K562 (cell line): ENCODE results near the gene PA2G4. TPM values are rescaled to one million over a fixed set of nuclear protein-coding genes. Genes with fewer than 3 reads are reported as not detected.
A peak's percentile ranks its signal among the peaks of the same experiment; 100 is the strongest.

ENCODE experiments used
- ETV6 ChIP-seq, 3 experiments: fragments of 150-350 bp in 1 of 3; sonication (generic) in 1 of 3; formaldehyde crosslinking in 1 of 3; IDR thresholded peaks; 2 replicates each; pipeline versions ENCODE4 v1.6.1 to v1.8.0; 2014 to 2022; ENCODE audit warnings: borderline replicate concordance in 2 of 3, low read depth in 2 of 3, antibody characterized with exemption in 1 of 3, low read length in 1 of 3, mild to moderate bottlenecking in 1 of 3, missing genetic modification reagents in 1 of 3
- EZH2 ChIP-seq: IDR thresholded peaks from 2 replicates; pipeline ENCODE4 v1.6.1; 2012; ENCODE audit warnings: low read depth, mild to moderate bottlenecking, inconsistent platforms, low read length, borderline replicate concordance
- KDM4B ChIP-seq, 2 experiments: fragments of 450-650 bp in 1 of 2; sonication (generic) in 1 of 2; IDR thresholded peaks; 2 replicates each; pipeline ENCODE4 v1.6.1; 2016 to 2017; ENCODE audit warnings: borderline replicate concordance in 2 of 2, antibody characterized with exemption in 1 of 2, low read depth in 1 of 2, mild to moderate bottlenecking in 1 of 2
- KDM5B ChIP-seq: fragments of 200-600 bp; sonication (generic); IDR thresholded peaks from 2 replicates; pipeline ENCODE4 v1.6.1; 2012; ENCODE audit warnings: low read depth, mild to moderate bottlenecking, moderate library complexity, low read length, control low read depth, inconsistent platforms; ENCODE audit not compliant: insufficient replicate concordance
- MAFG ChIP-seq: fragments of 450-650 bp; conservative IDR thresholded peaks from 2 replicates; pipeline ENCODE4 v1.6.1; 2016; ENCODE audit warnings: missing genetic modification characterization, missing compliant biosample characterization
- MBD1 ChIP-seq: fragments of 250-450 bp; sonication (Bioruptor Pico); IDR thresholded peaks from 2 replicates; pipeline ENCODE4 v1.8.0; 2022; ENCODE audit warnings: inconsistent platforms
- NFE2 ChIP-seq: IDR thresholded peaks from 2 replicates; pipeline ENCODE4 v1.6.1; 2014; ENCODE audit warnings: antibody characterized with exemption, low read depth
- NFE2L1 ChIP-seq: fragments of 450-650 bp; IDR thresholded peaks from 2 replicates; pipeline ENCODE4 v1.6.1; 2016; ENCODE audit warnings: missing genetic modification characterization, low read depth, mild to moderate bottlenecking, missing compliant biosample characterization, moderate library complexity, borderline replicate concordance
- NR1H2 ChIP-seq: sonication (generic); formaldehyde crosslinking; IDR thresholded peaks from 2 replicates; pipeline ENCODE4 v1.4.0; 2020; ENCODE audit warnings: mild to moderate bottlenecking, missing genetic modification reagents
- PCBP2 ChIP-seq: fragments of 200-400 bp; formaldehyde crosslinking; IDR thresholded peaks from 2 replicates; pipeline ENCODE4 v1.6.1; 2018; ENCODE audit warnings: low read length, low read depth, mild to moderate bottlenecking, moderate library complexity; ENCODE audit not compliant: poor library complexity, severe bottlenecking
- PHB2 ChIP-seq: fragments of 450-650 bp; IDR thresholded peaks from 2 replicates; pipeline ENCODE4 v1.6.1; 2017; ENCODE audit warnings: low read depth
- RBM15 ChIP-seq: fragments of 200-400 bp; formaldehyde crosslinking; IDR thresholded peaks from 2 replicates; pipeline ENCODE4 v1.6.1; 2018; ENCODE audit warnings: mild to moderate bottlenecking, low read length, moderate library complexity; ENCODE audit not compliant: insufficient read depth
- TFE3 ChIP-seq: fragments of 450-650 bp; formaldehyde crosslinking; IDR thresholded peaks from 2 replicates; pipeline ENCODE4 v1.4.0; 2020; ENCODE audit warnings: mild to moderate bottlenecking, mixed read lengths
- TSC22D4 ChIP-seq: fragments of 450-650 bp; IDR thresholded peaks from 2 replicates; pipeline ENCODE4 v1.6.1; 2016; ENCODE audit warnings: missing genetic modification characterization, missing biosample characterization, control low read depth
- ZBTB11 ChIP-seq, 3 experiments: fragments of 200-800 bp in 1 of 3; fragments of 250-450 bp in 1 of 3; fragments of 450-650 bp in 1 of 3; sonication (Bioruptor Pico) in 1 of 3; sonication (Bioruptor generic) in 1 of 3; formaldehyde crosslinking in 1 of 3; IDR thresholded peaks; 2 replicates each; pipeline versions ENCODE4 v1.6.1 to v1.8.0; 2016 to 2022; ENCODE audit warnings: mild to moderate bottlenecking in 2 of 3, missing genetic modification characterization in 2 of 3, missing compliant biosample characterization in 1 of 3, moderate library complexity in 1 of 3
- ZC3H11A ChIP-seq: IDR thresholded peaks from 2 replicates; pipeline ENCODE4 v1.6.1; 2012; ENCODE audit warnings: low read depth, low read length, improper control_type of control experiment
- ZFPM2 ChIP-seq: fragments of 250-450 bp; sonication (Bioruptor Pico); IDR thresholded peaks from 2 replicates; pipeline ENCODE4 v1.5.1; 2022; ENCODE audit warnings: mild to moderate bottlenecking
- ZKSCAN8 ChIP-seq: fragments of 200-800 bp; sonication (Bioruptor generic); IDR thresholded peaks from 2 replicates; pipeline ENCODE4 v1.6.1; 2016; ENCODE audit warnings: missing genetic modification characterization, missing compliant biosample characterization
- ZNF75A ChIP-seq: fragments of 450-650 bp; formaldehyde crosslinking; IDR thresholded peaks from 2 replicates; pipeline ENCODE4 v1.4.0; 2020; ENCODE audit warnings: mild to moderate bottlenecking
- polyA plus RNA-seq, 8 experiments: library from polyadenylated mRNA; depleted of rRNA in 4 of 8; stranded (reverse) in 5 of 8; unstranded in 3 of 8; fragments of >200 nt; fragmentation: Nextera tagmentation in 2 of 8; fragmentation: Illumina TruSeq in 1 of 8; extraction: Ambion mirVana in 2 of 8; extraction: Trizol in 1 of 8; gene quantifications; 2 replicates each; pipeline versions ENCODE4 v1.2.1 to v1.2.3, GENCODE V29; 2011 to 2014; ENCODE audit warnings: inconsistent platforms in 1 of 8, missing spikeins in 1 of 8
- total RNA-seq, 7 experiments: library from RNA; depleted of rRNA in 6 of 7; stranded (reverse); fragments of >200 nt in 6 of 7; fragmentation: Illumina TruSeq in 2 of 7; extraction: Trizol in 2 of 7; gene quantifications; 2 replicates each; pipeline versions ENCODE4 v1.2.1 to v1.2.3, GENCODE V29; 2011 to 2021; ENCODE audit warnings: low replicate concordance in 1 of 7

The PA2G4 gene
- total and polyA plus RNA-seq, 9 of the 15 experiments (the other 6 are each of a cell fraction or from before 2014, with no cell fraction given), result 230 to 925 (median 638) TPM

- no peak for TF ChIP-seq ETV6 (IDR thresholded peaks at IDR 0.05; ENCODE audit: borderline replicate concordance in 1 of 2, low read depth in 2 of 2, low read length in 1 of 2)
- TF ChIP-seq ETV6 (CRISPR knock-in tag; IDR thresholded peaks at IDR 0.05; ENCODE audit: borderline replicate concordance), result no peak
- TF ChIP-seq MAFG (tag), result no peak
- no peak for TF ChIP-seq ZNF75A
- no peak for TF ChIP-seq EZH2
- no peak for TF ChIP-seq NR1H2 (CRISPR knock-in tag)
- TF ChIP-seq NFE2L1 (tag), result no peak
- no peak for TF ChIP-seq TFE3 (CRISPR knock-in tag)
- TF ChIP-seq RBM15, result no peak
- TF ChIP-seq MBD1, result no peak
- TF ChIP-seq PHB2, result no peak
- TF ChIP-seq ZKSCAN8, result no peak
- TF ChIP-seq NFE2, result no peak
- no peak for TF ChIP-seq PCBP2
- TF ChIP-seq KDM4B (IDR thresholded peaks at IDR 0.05; ENCODE audit: borderline replicate concordance in 2 of 2, low read depth in 1 of 2), result no peak
- no peak for TF ChIP-seq ZBTB11 (CRISPR knock-in tag; IDR thresholded peaks at IDR 0.05)
- no peak for TF ChIP-seq TSC22D4 (tag)
- TF ChIP-seq ZFPM2 (CRISPR knock-in tag), result 0 out of 2 replicates have a peak, but pooled peaks have one; percentile 12
- no peak for TF ChIP-seq KDM5B
- TF ChIP-seq ZC3H11A, result no peak
- TF ChIP-seq, all 486 proteins: peak for 39
Observed at GRCh38 chr12:56127485-56127887, 23.1 kb downstream of the PA2G4 start (continued).
